Activated gamma-delta T cell treated with anti-CD3 and anti-CD28 coated beads, Interleukin-2, amount 50 U/mL, for 16 hours (primary cell): Measurements from ENCODE around the gene ADGRB3.
"Not testable (repeated sequence)": the region's sequence is repeated elsewhere in the genome, so short reads cannot be mapped to it uniquely, and the experiment has no call there.

Source experiments
- DNase-seq: peaks from one replicate; pipeline ENCODE4 v3.0.0-alpha.2; 2020; ENCODE audit warnings: low read depth

The ADGRB3 gene

DNA sequence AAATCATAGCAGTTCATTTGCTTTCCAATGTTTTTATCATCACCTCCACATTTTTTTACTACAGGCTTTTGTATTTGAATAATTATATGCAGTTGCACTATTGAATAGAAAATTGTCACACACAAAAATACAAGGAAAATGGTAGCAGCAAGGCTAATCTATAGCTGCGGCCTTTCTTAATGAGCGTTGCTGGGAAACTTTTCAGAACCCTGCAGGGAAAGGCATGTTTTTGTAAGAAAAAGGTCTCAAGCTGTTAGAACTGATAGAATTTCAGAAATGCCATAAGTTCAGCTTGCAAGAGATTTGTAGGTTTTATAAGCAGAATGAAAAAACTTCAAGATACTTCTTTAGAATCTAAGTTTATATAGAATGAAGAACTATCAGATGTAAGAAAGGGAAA, 625.9 kb downstream of the ADGRB3 start:
- DNase-seq = no peak

DNA sequence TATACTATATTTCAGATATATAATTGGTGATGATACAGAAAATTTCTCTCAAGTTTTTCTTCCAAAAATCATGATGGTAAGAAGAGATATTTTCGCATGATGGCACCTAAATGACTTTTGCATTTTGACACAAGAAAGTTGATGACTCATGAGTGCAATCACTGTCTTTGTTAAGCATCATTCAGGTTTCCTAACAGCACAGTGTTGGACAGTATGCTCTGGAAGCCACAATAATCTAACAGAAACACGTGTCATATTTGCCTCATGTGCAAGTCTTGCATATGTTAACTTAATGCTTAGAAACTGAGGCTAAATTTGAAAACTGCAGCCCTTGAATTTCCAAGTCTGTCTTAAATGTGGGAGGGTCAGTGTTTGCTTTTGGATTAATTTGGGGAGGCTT, 628.2 kb downstream of the ADGRB3 start:
- no peak for DNase-seq

DNA sequence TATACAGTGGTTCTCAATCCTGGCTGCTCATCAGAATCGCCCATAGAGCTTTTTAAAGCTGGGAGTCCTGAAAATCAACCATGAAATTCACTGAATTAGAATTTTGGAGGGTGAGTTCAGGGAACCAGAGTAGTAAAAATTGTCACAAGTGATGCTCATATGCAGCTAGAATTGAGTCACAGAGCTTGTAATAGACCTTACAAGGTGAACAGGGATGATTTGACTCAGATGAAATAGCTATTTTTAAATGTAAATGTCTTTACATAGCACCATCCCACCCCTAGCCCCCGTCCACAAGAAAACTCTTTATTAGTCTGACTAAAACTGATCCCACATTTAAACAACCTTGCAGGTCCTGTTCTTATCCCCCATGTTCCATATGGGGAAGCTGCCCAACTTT, 630.0 kb downstream of the ADGRB3 start:
- no peak for DNase-seq

DNA sequence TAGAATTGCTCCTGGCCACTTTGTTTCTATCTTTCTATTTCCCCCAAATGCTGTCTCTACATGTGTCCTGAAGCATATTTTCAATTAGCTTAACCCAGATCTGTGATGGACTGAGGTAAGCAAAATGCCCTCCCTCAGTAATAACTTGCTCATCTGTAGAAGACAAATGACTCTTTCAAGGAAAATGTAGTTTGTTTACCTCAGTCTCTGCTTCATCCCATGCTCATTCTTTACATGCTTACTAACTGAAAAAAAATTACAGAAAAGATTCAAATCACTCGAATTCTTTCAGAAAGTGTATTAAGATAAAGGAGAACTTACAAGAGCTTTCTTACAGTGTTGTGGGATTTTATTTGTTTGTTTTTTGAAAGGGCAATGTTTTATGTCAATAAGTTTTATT, 630.6 kb downstream of the ADGRB3 start:
- DNase-seq = no peak

DNA sequence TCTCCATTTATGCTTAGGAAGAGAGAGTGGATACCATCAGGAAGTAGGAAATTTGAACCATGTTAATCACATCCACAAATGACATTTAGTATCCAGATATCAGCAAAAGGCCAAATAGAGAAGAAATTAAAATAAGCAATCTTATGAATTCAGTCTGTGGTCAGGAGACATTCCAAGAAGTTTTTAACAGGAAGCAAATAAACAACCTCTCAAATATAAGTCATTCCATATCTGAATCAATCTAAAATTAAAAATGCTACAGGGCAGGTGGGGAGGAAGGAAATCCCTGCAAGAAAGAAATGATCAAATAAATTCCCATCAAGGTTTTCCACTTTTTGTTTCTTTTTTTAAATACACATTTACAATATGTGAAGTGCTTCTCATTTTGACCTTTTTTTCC, 641.1 kb downstream of the ADGRB3 start:
- DNase-seq = no peak

DNA sequence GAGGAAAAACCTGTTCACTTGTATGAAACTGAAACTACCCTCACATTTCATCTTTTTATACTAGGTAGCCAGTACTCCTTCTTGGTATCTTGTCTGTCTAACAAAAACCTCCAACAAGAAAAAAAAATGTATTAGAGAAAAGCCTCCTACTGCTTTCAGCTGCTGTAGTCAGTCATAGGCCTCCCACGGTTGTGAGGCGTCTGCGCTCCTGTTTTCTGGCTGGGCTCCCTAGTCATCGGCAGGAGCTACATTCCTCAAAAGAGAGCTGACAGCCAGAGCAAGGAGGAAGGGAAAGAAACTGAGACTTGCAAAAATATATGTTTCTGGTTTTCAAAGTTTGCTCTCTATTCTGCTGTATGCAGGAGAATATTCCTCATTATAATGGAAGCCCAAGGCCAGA, 644.7 kb downstream of the ADGRB3 start:
- no peak for DNase-seq

DNA sequence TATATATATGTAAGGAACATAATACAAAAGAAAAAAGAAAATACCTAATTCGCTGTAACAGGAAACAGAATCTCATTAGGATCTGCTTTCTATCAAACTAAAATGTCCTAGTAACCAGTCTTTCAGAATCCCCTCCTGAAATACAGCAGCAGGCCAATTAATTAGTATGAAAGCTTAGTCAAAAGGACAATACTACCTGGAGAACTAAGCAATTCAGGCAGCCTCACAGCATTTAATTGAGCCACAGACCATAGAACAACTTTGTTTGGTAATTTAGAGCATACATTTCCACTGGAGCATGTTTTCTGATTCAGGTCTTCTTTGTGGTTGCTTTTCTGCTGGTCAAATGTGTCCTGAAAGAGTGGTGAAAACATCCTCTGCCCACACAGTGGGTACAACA, 645.8 kb downstream of the ADGRB3 start:
- DNase-seq = no peak

DNA sequence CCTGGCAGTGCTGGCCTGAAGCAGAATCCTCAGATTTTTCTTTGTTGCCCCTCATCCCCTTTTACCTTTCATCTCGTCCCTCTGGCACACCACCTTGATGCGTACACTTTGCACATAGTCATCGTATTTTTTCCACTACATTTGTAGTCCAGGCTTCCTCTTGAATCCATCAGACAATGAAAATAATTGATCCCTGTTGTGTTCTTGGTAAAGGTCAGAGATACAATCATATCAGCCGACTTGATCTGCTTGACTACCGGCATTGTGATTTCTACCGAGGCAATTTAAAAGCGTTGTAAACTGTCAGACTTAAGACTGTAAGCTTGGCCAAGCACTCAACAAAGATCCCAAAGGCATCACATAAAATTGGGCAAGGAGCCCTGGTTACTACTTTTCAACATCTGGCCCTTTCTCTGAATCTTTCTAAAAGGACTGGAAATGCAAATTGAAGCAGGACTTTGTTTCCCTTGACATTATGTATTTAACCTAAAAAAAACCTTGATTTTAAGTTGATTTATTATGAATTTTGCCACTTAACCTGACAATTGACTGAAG, 649.2 kb downstream of the ADGRB3 start:
- DNase-seq = no peak

DNA sequence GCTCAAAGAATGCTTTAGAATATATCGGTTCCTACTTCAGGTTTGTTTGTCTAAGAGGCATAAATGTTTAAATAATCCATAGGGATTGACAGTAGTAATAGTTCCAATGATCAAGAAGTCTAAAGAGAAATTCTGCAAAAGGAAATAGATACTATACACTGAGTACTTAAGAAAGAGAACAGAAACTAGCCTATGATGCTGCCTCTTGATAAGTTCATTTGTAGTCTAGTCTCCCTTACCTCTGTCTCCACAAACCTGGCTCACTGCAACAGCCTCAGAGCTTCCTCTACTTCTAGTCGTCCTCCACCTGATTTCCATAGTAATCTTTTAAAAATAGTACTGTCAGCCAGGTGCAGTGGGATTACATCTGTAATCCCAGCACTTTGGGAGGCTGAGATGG, 650.0 kb downstream of the ADGRB3 start:
- DNase-seq = no peak

DNA sequence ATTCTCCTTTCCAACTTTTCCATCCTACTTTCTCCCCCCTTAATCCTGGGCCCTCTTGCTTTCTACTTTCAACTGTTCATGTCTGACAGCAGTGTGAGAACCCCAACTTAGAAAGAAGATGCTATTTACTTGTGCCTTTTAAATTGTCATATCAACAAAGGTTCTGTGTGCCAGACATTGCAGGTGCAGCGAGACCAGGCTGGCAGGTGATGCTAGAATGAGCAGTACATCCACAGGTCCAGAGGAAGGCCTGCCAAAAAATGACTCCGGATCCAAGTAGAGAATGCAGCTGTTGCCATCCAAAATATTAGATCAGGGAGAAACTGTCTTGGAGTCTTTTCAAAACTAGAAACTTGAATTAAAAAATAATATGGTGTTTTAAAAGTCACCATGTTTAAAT, 651.2 kb downstream of the ADGRB3 start:
- no peak for DNase-seq

DNA sequence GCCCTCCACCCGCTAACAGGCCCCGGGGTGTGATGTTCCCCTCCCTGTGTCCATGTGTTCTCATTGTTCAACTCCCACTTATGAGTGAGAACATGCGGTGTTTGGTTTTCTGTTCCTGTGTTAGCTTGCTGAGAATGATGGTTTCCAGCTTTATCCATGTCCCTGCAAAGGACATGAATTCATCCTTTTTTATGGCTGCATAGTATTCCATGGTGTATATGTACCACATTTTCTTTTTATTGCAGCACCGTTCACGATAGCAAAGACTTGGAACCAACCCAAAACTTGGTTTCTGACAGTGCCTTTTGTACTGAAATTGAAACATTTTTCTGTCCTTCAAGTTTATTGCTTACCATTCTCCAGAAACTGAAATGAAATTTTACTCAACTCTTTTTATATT, 653.1 kb downstream of the ADGRB3 start:
- DNase-seq = not testable (repeated sequence)

DNA sequence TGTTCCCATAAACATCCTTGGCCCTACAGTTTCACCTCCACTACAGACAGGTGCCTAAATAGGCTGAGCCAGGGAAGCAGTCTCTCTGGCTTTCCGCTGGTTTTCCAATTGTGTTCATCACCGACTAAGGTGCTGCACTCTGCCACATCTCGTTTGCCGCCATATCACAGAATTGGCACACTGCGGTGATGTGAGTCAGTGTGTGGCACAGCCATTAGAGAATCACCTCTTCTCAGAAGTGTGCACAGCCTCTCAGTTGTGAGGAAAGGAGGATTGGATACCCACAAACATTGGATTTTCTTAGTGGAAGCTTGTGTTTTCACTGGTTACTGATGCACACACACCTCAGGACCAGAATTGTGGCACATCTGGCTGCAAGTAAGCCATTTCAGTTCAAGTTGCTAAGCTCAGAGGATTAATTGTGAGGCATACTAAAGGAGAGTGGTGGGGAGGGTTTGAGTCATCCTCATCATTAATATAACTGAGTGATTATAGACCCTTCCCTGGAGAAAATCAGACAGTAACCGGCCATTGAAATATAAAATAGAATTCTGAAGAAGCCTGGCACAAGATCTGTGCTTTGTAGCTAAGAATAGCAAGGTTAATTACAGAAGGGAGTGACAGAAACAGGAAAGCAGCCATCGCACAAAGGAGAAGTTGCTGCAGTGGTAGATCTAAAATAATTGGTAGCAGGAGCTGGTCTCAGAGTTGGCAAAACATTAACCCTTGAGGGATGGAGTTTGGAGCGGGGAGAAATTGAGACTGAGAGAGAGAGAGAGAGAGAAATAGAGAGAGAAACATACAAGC, 654.8 kb downstream of the ADGRB3 start:
- no peak for DNase-seq

DNA sequence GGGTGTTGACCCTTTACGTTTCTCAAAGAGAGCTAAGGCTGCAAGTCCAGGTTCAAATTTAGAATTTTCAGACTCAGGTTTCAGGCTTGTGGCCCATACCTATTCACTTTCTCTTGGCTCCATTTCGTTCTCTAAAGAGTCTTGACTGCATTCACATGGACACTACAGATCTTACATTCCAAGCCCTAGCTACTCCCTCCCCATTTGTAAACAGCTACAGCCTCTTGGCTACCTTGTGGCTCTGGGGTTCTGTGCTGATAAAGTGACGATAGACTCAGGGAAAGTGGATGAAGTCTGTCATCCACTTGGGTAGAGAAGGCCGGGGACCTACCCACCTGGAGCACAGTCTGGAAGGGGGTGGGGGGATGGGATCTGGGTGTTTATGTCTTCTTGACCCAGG, 658.4 kb downstream of the ADGRB3 start:
- DNase-seq = no peak

DNA sequence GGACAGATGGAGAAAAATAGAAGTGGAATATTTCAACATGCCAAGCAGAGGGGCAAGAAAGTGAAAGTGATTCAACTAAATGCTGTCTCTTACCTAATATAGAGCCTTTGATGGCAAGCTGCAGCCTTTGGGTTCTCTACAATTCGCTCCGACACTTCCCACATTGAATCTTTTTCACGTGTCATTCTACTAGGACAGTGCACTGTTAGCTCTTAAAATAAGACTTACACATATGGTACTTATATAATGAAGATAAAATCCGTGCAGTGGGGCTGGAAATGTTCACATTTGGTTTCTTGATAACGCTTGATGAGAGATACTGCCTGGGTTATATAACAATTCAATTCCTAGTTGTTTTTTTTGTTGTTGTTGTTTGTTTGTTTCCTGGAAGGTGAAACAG, 659.3 kb downstream of the ADGRB3 start:
- DNase-seq = no peak

DNA sequence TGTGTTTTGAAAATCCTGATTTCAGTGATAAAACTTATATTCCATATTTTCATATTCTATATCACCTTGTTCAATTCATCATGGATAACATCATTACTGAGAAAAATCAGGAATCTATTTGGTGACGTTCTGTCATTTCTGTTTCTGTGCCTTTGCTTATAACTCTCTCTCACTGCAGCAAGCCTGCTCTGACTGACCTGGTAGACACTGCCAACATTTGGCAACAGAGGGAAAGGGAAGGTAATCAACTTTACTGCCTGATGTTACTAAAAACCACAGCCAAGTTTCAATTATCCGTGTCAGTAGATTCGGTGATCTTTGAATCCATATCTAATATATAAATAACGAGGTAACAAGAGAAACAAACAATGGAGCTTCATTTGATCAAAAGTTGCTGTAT, 659.8 kb downstream of the ADGRB3 start:
- no peak for DNase-seq

DNA sequence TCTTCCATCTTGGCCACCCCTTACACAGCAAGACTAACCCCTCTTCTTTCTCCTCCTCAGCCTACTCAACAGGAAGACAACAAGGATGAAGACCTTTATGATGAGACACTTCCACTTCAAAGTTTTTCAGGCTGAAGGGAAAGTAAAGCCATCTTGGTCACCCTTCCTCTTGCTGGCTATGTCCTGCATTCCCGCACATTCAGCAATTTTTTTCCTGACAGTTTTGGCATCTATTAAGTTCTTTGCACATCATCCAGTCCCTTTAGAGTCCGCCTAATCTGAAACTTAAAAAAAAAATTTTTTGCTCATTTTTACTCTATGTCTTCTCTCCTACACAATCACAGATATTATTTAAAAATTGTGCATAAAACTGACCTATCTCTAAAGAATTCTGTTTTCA, 668.3 kb downstream of the ADGRB3 start:
- DNase-seq = no peak

DNA sequence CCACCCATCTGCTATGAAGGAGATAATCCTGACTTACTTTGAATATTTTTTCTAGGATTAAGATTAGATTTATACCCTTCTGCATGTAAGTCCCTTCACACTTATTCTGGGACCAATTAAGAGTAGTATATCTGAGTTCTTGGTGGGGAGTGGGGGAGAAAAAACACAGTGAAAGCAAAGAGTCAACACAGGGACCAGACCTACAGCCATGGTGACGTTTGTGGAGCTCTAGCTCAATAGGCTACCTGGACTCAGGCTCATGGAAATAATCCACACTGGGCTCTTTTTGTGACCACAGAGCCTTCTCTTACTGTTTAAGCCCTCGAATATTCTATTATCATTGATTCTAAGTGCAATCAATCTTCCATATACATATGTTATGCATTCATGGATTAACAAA, 670.4 kb downstream of the ADGRB3 start:
- DNase-seq = no peak

DNA sequence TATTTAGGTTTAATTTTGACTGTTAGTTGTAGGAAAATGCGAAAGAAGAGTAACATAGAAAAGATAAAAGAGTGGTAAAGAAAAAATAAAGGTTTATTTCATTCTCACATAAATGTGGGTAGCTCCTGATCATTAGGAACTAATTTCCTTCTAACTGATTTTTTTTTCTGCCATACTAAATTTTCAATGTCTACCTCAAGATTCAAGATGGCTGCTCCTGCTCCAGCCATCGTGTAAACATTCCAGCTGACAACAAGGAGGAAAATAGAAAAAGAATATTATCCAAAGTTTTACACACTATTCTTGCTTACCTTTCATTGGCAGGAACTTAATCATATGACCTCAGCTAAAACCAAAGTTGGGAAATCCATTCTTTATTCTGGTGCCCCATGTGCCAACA, 673.5 kb downstream of the ADGRB3 start:
- DNase-seq = no peak

DNA sequence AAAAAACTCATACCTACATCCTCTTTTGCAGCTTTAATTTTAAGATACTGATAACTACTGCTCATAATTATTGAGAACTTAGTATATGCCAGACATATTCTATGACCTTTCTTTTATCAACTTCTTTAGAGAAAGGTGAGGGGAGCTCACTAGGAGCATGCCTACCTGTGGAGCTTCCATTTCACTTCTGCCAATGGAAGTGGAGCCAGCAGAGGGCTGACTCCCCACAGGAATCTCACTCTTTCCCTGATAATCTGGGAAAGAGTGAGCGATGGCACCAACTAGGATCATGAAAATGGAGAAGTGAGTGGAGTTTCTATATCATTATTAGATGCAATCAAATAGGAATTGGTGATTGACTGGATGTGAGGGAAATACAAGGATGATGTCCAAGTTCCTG, 676.8 kb downstream of the ADGRB3 start:
- DNase-seq = no peak

DNA sequence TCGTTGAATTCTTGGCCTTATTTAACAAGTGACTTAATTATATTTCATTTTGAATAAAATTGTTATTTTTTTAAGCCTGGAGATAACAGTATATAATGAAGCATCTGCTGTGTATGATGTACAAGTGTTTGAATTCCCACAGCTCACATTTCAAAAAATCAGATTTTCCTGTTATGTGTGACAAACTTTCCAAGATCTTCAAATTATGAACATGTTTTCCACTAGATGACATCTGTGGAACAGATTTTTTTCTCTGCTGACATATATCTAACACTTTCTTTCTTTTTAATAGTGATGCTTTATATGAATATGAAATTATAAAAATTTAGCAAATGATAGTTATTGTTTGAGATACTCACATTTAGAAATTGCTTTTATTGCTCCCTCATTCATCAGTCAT, 678.9 kb downstream of the ADGRB3 start:
- no peak for DNase-seq

DNA sequence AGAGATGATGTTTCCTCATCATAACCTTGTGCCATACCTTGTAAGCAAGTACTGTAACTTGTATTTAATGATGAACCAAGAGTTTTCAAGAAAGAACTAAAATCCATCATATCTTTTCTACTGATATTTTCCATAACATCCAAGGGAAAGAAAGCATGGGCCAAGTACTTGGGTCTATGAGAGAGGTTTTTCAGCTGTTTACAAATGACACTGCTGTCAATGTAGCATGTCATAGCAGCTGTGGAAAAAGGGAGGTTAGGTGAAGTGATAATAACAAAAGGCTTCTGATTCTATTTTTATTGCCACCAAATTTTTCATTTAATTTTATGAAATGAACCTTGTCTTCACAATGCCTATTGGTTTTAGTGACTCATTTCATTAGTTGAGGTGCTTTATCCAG, 679.4 kb downstream of the ADGRB3 start:
- no peak for DNase-seq

DNA sequence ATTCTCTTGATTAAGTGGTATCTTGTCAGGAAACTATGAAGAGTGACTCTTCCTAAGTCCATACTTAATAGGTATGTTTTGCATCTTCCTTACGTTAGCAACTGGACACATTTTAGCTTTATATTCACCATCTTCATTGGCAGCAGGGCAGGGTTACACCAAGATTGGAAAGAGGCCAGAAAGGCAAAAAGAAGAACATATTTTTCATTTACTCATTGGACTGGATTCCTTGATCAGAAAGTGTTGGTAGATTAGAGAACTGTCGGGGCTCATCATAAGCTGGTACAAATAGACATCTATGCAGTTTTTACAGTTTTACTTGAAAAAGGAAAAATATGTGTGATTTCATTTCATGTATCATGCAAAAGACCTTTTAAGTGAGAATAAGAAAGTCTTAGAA, 696.8 kb downstream of the ADGRB3 start:
- DNase-seq = no peak

DNA sequence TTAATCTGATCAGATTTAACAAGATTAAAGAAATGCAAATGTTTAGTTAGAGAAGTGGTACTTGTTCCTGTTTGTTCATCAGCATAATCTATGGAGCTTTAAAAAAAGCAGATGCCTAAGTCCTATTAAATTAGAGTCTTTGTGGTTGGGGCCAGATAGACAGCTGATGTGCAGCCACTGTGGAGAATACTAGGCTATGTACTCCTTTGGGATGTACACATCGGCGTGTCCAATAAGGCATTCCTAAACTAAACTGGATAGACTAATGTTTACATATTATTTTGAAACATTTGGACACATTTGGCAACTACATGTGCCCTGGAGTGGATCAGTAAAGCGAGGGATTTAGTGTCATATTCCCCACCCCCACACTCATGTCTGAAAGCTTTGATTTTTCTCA, 702.2 kb downstream of the ADGRB3 start:
- no peak for DNase-seq

DNA sequence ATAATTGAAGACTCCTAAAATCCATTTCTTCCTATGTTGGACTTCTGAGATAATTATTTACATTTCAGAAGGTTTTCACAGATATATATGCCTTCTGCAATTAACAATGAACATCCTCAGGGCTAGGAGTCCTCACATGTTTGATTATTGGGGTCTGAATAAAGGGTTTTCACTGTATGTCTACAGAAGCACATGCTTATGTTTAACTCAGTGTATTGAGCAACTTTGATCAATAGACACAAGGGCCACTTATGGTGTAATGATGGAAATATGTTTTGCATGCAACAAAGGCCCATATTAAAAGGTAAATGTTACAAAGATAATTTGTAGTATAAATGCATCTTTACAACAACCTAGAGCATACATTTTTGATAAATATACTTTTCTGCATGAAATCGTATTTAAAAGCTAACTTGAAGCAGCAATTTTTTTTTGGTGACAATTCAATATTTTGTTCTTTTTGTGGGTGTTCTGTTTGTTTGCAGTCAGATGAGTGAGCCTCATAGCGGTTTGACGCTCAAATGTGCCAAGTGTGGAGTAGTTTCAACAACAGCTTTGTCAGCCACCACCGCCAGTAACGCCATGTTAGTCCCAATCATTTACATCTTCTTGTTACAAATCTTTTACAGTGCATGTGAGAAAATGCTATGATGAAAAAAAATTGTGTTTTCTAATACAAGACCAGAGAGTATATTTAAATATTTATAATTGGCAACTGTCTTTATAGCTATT, 703.5 kb downstream of the ADGRB3 start:
- no peak for DNase-seq
